Panc1 (cell line): ENCODE data around the gene POLRMT. TPM values are rescaled to one million over a fixed set of nuclear protein-coding genes. Genes with fewer than 3 reads are reported as not detected.
"Not testable (repeated sequence)": the region's sequence is repeated elsewhere in the genome, so short reads cannot be mapped to it uniquely, and the experiment has no call there.

ENCODE experiments used
- ATAC-seq: fragments of 200-7000 bp; cut with Tn5 transposase; 2 replicates; pipeline ENCODE4 v1.9.1; 2020; ENCODE audit warnings: mild to moderate bottlenecking, moderate library complexity
- BruUV-seq: library from RNA; stranded (reverse); fragments of 400-500 nt; replicated peaks from 2 replicates; lab custom pipeline; 2021; lab: Mats Ljungman, UMichigan
- CTCF ChIA-PET: fragments of 300-600 bp; sonication (Branson Sonifier 250); formaldehyde crosslinking; loops from one replicate; lab custom pipeline; 2022; ENCODE audit warnings: antibody characterized with exemption; lab: Charles Lee
- POLR2A ChIA-PET: fragments of 300-600 bp; sonication (Branson Sonifier 250); formaldehyde crosslinking; loops from one replicate; lab custom pipeline; 2022; ENCODE audit warnings: antibody characterized with exemption; lab: Charles Lee
- DNase-seq: peaks from one replicate; pipeline ENCODE4 v3.0.0-alpha.2; 2010; ENCODE audit warnings: low read depth, low spot score
- H3K27ac ChIP-seq: 2 replicates; pipeline ENCODE4 v1.5.1; 2011; ENCODE audit warnings: mild to moderate bottlenecking, low read length, inconsistent platforms
- H3K27me3 ChIP-seq: fragments of 200-500 bp; sonication (Bioruptor generic); 2 replicates; pipeline ENCODE4 v1.6.0; 2014; ENCODE audit warnings: low read length, inconsistent platforms; ENCODE audit not compliant: control insufficient read depth, insufficient read depth
- H3K36me3 ChIP-seq: fragments of 200-500 bp; sonication (Bioruptor generic); 2 replicates; pipeline ENCODE4 v1.5.1; 2014; ENCODE audit warnings: inconsistent platforms, mild to moderate bottlenecking, low read length, moderate library complexity; ENCODE audit not compliant: control insufficient read depth, insufficient read depth
- H3K4me1 ChIP-seq: 2 replicates; pipeline ENCODE4 v1.5.1; 2011; ENCODE audit warnings: inconsistent platforms, mild to moderate bottlenecking, low read length, moderate library complexity; ENCODE audit not compliant: control insufficient read depth, insufficient read depth
- H3K4me3 ChIP-seq, 2 experiments: 2 replicates each; pipeline ENCODE4 v1.5.1; 2011 to 2012; ENCODE audit warnings: low read depth in 2 of 2, low read length in 2 of 2, mild to moderate bottlenecking in 2 of 2, inconsistent platforms in 1 of 2, moderate library complexity in 1 of 2
- H3K9me3 ChIP-seq: fragments of 200-500 bp; sonication (Bioruptor generic); 2 replicates; pipeline ENCODE4 v1.5.1; 2014; ENCODE audit warnings: low read depth, mild to moderate bottlenecking, inconsistent platforms, low read length, moderate library complexity; ENCODE audit not compliant: control insufficient read depth, insufficient read depth
- CTCF ChIP-seq: fragments of 450-650 bp; IDR thresholded peaks from 2 replicates; pipeline ENCODE4 v1.5.1; 2017; ENCODE audit warnings: mild to moderate bottlenecking
- POLR2AphosphoS5 ChIP-seq: IDR thresholded peaks from 2 replicates; pipeline ENCODE4 v1.6.1; 2012; ENCODE audit warnings: mild to moderate bottlenecking, low read depth, low read length, moderate library complexity
- REST ChIP-seq, 2 experiments: IDR thresholded peaks; 2 replicates each; pipeline ENCODE4 v1.6.1; 2011 to 2012; ENCODE audit warnings: low read depth in 2 of 2, control low read depth in 1 of 2, low read length in 1 of 2, mild to moderate bottlenecking in 1 of 2, moderate library complexity in 1 of 2; ENCODE audit not compliant: insufficient read depth in 1 of 2
- SIN3A ChIP-seq: IDR thresholded peaks from 2 replicates; pipeline ENCODE4 v1.6.1; 2012; ENCODE audit warnings: low read depth, mild to moderate bottlenecking, low read length, moderate library complexity, borderline replicate concordance; ENCODE audit not compliant: insufficient read depth
- TCF7L2 ChIP-seq: IDR thresholded peaks from 2 replicates; pipeline ENCODE4 v1.6.1; 2011; ENCODE audit warnings: mild to moderate bottlenecking, low read depth, low read length, inconsistent platforms
- in situ Hi-C: cut with HindIII; loops from 2 replicates; pipeline ENCODE4 v1.10.0; 2016; ENCODE audit warnings: low sequenced_read_pairs, low pct_unique_long_range_greater_than_20kb
- intact Hi-C: fragments of 100-400 bp; cut with micrococcal nuclease; formaldehyde crosslinking; loops from one replicate; pipeline ENCODE4 v1.10.0; 2022; ENCODE audit not compliant: unreplicated experiment
- total RNA-seq: library from RNA; stranded (reverse); gene quantifications from one replicate; pipeline ENCODE4 v1.2.1, GENCODE V29; 2021; ENCODE audit not compliant: unreplicated experiment

Gene POLRMT
- total RNA-seq, 1 experiment from 2014 or later, result 56.0 TPM

GRCh38 chr19:604355-604754 is 29.0 kb downstream of the POLRMT start:
- POLR2A ChIA-PET, result no interaction called here
- no peak; the same call in 1 of the 2 replicates for ATAC-seq

GRCh38 chr19:603779-604178 is 29.6 kb downstream of the POLRMT start:
- POLR2A ChIA-PET, H3K27me3 ChIP-seq, ATAC-seq, in situ Hi-C loops, H3K27ac ChIP-seq, H3K36me3 ChIP-seq, DNase-seq, H3K9me3 ChIP-seq, intact Hi-C loops, BruUV-seq, CTCF ChIA-PET, H3K4me3 ChIP-seq, H3K4me1 ChIP-seq: not testable (repeated sequence)

More at GRCh38 chr19:604355-604754, 29.0 kb downstream of the POLRMT start:
- CTCF ChIA-PET, result no interaction called here
- intact Hi-C loops (no loop called here), in situ Hi-C loops (no loop called here)
- Histone ChIP-seq H3K27ac (no peak overlapping the region), H3K36me3 (no peaks in the 10 kb centered on the region), H3K9me3 (no peaks in the 10 kb centered on the region), H3K4me1 (peaks cover 8% of the 10 kb centered on the region; the same call in 1 of the 2 replicates), H3K4me3 (no peak overlapping the region), H3K27me3 (no peaks in the 10 kb centered on the region)
- no TSS peak for BruUV-seq
- TF ChIP-seq CTCF (no peak), POLR2AphosphoS5 (no peak), TCF7L2 (no peak), SIN3A (no peak), REST (IDR thresholded peaks at IDR 0.05; ENCODE audit: insufficient read depth in 1 of 2, low read depth in 2 of 2, low read length in 1 of 2) (no peak)
- DNase-seq, result no peak

GRCh38 chr19:603302-603639 is 30.1 kb downstream of the POLRMT start:
- POLR2A ChIA-PET, H3K9me3 ChIP-seq, H3K4me1 ChIP-seq, BruUV-seq, H3K27me3 ChIP-seq, H3K36me3 ChIP-seq, ATAC-seq, DNase-seq, intact Hi-C loops, H3K27ac ChIP-seq, CTCF ChIA-PET, H3K4me3 ChIP-seq, in situ Hi-C loops: not testable (repeated sequence)
